Colonic mucosa (tissue), 4 donors: Measurements from ENCODE around the gene INTS15. TPM values are rescaled to one million over a fixed set of nuclear protein-coding genes. Genes with fewer than 3 reads are reported as not detected.

Experiments used
- DNase-seq: peaks from one replicate; pipeline ENCODE4 v3.0.0-alpha.2; 2020
- H3K27ac ChIP-seq: fragments of 200-600 bp; one replicate; pipeline ENCODE4 v1.8.0; 2021
- H3K27me3 ChIP-seq: fragments of 200-600 bp; one replicate; pipeline ENCODE4 v1.8.0; 2021
- H3K36me3 ChIP-seq: fragments of 200-600 bp; one replicate; pipeline ENCODE4 v1.8.0; 2021
- H3K4me1 ChIP-seq: fragments of 200-600 bp; one replicate; pipeline ENCODE4 v1.8.0; 2021; ENCODE audit warnings: mild to moderate bottlenecking
- H3K4me3 ChIP-seq: fragments of 200-600 bp; one replicate; pipeline ENCODE4 v1.8.0; 2021
- H3K9ac ChIP-seq, 2 donors: one replicate each; pipeline ENCODE4 v1.7.0; 2013; ENCODE audit warnings: control low read depth in 2 of 2, low read depth in 2 of 2, low read length in 2 of 2
- H3K9me3 ChIP-seq: fragments of 200-600 bp; one replicate; pipeline ENCODE4 v1.8.0; 2021
- CTCF ChIP-seq: fragments of 200-600 bp; IDR thresholded peaks from one replicate; pipeline ENCODE4 v1.8.0; 2022; ENCODE audit warnings: antibody characterized with exemption, mild to moderate bottlenecking
- intact Hi-C: fragments of 100-400 bp; cut with DNase I; formaldehyde crosslinking; loops from one replicate; pipeline ENCODE4 v1.14.1; 2022
- total RNA-seq, 2 donors: library from RNA; stranded (reverse); fragmentation: NEBNext Ultra II Directional in 1 of 2; extraction: Animal tissue kit (Norgen Biotek cat#: 25700) in 1 of 2; gene quantifications; one replicate each; pipeline ENCODE4 v1.2.1, GENCODE V29; 2021
- donor health status: healthy.
- donor health status: DM: no; HTN: no; CAD: no.
- donor health status: DM: no; HTN: no; CAD: no.

The INTS15 gene
- total RNA-seq, 2 donors from 2014 or later, result 16.9 to 26.8 TPM

- intact Hi-C loops, result no loop called here
These were observed 31.6 kb downstream of the INTS15 start for GRCh38 chr7:6621195-6622133.

GRCh38 chr7:6622134-6622710 is 32.4 kb downstream of the INTS15 start:
- TF ChIP-seq CTCF, result no peak
- Histone ChIP-seq H3K4me3 (no peak overlapping the region), H3K27me3 (no peaks in the 10 kb centered on the region), H3K9ac (no peak overlapping the region), H3K27ac (no peak overlapping the region), H3K9me3 (no peaks in the 10 kb centered on the region), H3K4me1 (no peaks in the 10 kb centered on the region), H3K36me3 (no peaks in the 10 kb centered on the region)
- intact Hi-C loops, result no loop called here
- DNase-seq, result no peak

More at GRCh38 chr7:6621195-6622133, 31.6 kb downstream of the INTS15 start:
- Histone ChIP-seq H3K4me1 (no peaks in the 10 kb centered on the region), H3K4me3 (no peak overlapping the region), H3K27ac (no peak overlapping the region), H3K9ac (no peak overlapping the region), H3K9me3 (no peaks in the 10 kb centered on the region), H3K27me3 (no peaks in the 10 kb centered on the region), H3K36me3 (no peaks in the 10 kb centered on the region)
- no peak for DNase-seq
- no peak for TF ChIP-seq CTCF

DNA sequence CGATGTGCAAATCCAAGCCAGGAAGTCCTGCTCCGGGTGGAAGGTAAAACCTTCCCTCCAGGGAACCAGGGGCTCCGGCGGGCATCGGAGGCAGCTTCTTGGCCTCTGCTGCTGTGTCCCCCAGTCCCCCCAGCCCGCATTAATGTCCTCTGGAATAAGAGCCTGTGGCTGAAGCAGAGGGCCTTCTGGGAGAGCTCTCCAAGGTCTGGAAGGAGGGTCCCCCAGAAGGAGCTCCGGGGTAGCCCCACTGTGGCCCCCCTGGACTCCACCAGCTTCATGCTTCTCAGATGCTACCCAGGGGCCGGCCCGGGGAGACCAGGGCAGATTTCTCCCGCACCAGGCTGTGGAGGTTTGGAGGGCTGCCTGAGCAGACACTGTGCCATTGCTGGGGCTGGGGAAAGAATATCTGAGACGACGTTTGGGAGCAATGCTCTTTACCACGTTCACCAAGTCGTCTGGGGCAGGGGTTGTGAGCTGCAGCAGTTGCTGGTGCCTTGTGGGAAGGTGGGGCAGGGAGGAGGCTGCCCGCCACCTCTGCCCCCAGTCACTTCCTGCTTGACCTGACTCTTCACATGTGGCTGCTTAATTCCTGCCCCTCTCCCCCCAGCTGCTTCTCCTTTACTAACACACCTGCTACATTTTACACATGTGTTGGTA is 33.9 kb downstream of the INTS15 start:
- no peak for TF ChIP-seq CTCF
- no peak for DNase-seq
- no peaks in the 10 kb centered on the region for H3K4me1 ChIP-seq
- H3K9ac ChIP-seq, result no peak overlapping the region
- intact Hi-C loops, result no loop called here
- H3K4me3 ChIP-seq, result no peak overlapping the region
- H3K27me3 ChIP-seq, result no peaks in the 10 kb centered on the region
- no peaks in the 10 kb centered on the region for H3K9me3 ChIP-seq
- H3K36me3 ChIP-seq, result no peaks in the 10 kb centered on the region
- H3K27ac ChIP-seq, result no peak overlapping the region

GRCh38 chr7:6624246-6624611 is 34.4 kb downstream of the INTS15 start:
- H3K4me3 ChIP-seq, result no peak overlapping the region
- no peaks in the 10 kb centered on the region for H3K9me3 ChIP-seq
- intact Hi-C loops, result no loop called here
- no peak for TF ChIP-seq CTCF
- no peaks in the 10 kb centered on the region for H3K4me1 ChIP-seq
- DNase-seq, result no peak
- no peaks in the 10 kb centered on the region for H3K27me3 ChIP-seq
- no peak overlapping the region for H3K9ac ChIP-seq
- no peak overlapping the region for H3K27ac ChIP-seq
- no peaks in the 10 kb centered on the region for H3K36me3 ChIP-seq

DNA sequence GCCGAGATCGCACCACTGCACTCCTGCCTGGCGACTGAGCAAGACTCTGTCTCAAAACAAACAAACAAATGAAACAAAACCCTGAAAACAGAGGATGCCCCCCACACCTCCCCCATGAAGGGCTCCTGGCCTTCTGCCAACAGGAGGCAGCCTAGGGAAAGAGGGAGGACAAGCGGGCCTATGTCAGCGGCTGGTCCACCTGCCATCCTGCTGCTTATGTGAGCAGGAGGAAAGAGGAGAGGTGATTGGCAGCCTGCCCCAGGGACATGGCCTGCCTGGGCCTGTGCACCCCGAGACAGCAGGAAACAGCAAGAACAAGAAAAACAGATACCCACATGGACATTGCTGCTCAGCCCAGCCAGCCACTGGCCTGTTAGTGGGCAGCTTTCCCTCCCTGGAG is 38.2 kb downstream of the INTS15 start:
- intact Hi-C loops, result no loop called here
- Histone ChIP-seq H3K4me1 (no peaks in the 10 kb centered on the region), H3K4me3 (no peak overlapping the region), H3K9me3 (no peaks in the 10 kb centered on the region), H3K27me3 (no peaks in the 10 kb centered on the region), H3K36me3 (no peaks in the 10 kb centered on the region), H3K27ac (no peak overlapping the region), H3K9ac (no peak overlapping the region)
- no peak for DNase-seq
- TF ChIP-seq CTCF, result no peak
